HEK293 (cell line): ENCODE data around the gene RND2.

Experiments
- CTCF ChIA-PET: fragments of 350-600 bp; formaldehyde crosslinking; extraction: SDS; loops from one replicate; lab custom pipeline; 2021; ENCODE audit warnings: antibody characterized with exemption; lab: Yijun Ruan, JAX
- POLR2A ChIA-PET: fragments of 300-600 bp; formaldehyde crosslinking; extraction: SDS; loops from one replicate; lab custom pipeline; 2020; ENCODE audit warnings: antibody characterized with exemption, inconsistent platforms; lab: Yijun Ruan, JAX
- H3K27ac ChIP-seq: fragments of 200-500 bp; sonication (Bioruptor generic); 2 replicates; pipeline ENCODE4 v1.5.1; 2014; ENCODE audit warnings: low read depth, low read length, control low read depth, inconsistent platforms; ENCODE audit errors: extremely low read depth
- H3K36me3 ChIP-seq, 2 experiments: fragments of 200-500 bp in 1 of 2; sonication (Bioruptor generic) in 1 of 2; 1 replicate in 1 of 2; 2 replicates in 1 of 2; pipeline ENCODE4 v1.5.1; 2014 to 2017; ENCODE audit warnings: inconsistent platforms in 2 of 2, low read length in 2 of 2; ENCODE audit not compliant: control insufficient read depth in 2 of 2, insufficient read depth in 1 of 2
- H3K4me1 ChIP-seq: fragments of 200-500 bp; sonication (Bioruptor generic); 2 replicates; pipeline ENCODE4 v1.5.1; 2014; ENCODE audit warnings: mild to moderate bottlenecking, low read length, inconsistent platforms; ENCODE audit not compliant: control insufficient read depth, insufficient read depth
- H3K4me3 ChIP-seq: 2 replicates; pipeline ENCODE4 v1.5.1; 2011; ENCODE audit warnings: low read depth, mild to moderate bottlenecking, control low read depth, low read length, moderate library complexity
- H3K9me3 ChIP-seq: fragments of 200-500 bp; sonication (Bioruptor generic); 2 replicates; pipeline ENCODE4 v1.5.1; 2014; ENCODE audit warnings: low read depth, low read length, inconsistent platforms; ENCODE audit not compliant: control insufficient read depth, insufficient read depth
- GLIS1 ChIP-seq: fragments of 450-650 bp; formaldehyde crosslinking; IDR thresholded peaks from 2 replicates; pipeline ENCODE4 v1.5.1; 2016; ENCODE audit warnings: missing biosample characterization, missing genetic modification characterization
- KLF9 ChIP-seq: fragments of 450-650 bp; formaldehyde crosslinking; IDR thresholded peaks from 2 replicates; pipeline ENCODE4 v1.5.1; 2016; ENCODE audit warnings: missing biosample characterization, missing genetic modification characterization, low read depth
- MYNN ChIP-seq: fragments of 450-650 bp; formaldehyde crosslinking; IDR thresholded peaks from 2 replicates; pipeline ENCODE4 v1.5.1; 2016; ENCODE audit warnings: missing biosample characterization, missing genetic modification characterization, borderline replicate concordance
- SCRT1 ChIP-seq: fragments of 450-650 bp; formaldehyde crosslinking; IDR thresholded peaks from 2 replicates; pipeline ENCODE4 v1.5.1; 2016; ENCODE audit warnings: missing biosample characterization, missing genetic modification characterization, borderline replicate concordance
- SP2 ChIP-seq: fragments of 450-650 bp; formaldehyde crosslinking; IDR thresholded peaks from 2 replicates; pipeline ENCODE4 v1.5.1; 2016; ENCODE audit warnings: missing biosample characterization, missing genetic modification characterization
- YY2 ChIP-seq: fragments of 450-650 bp; formaldehyde crosslinking; IDR thresholded peaks from 2 replicates; pipeline ENCODE4 v1.5.1; 2016; ENCODE audit warnings: missing biosample characterization, missing genetic modification characterization
- ZBTB20 ChIP-seq: fragments of 450-650 bp; formaldehyde crosslinking; IDR thresholded peaks from 2 replicates; pipeline ENCODE4 v1.5.1; 2016; ENCODE audit warnings: missing biosample characterization, missing genetic modification characterization
- ZBTB48 ChIP-seq: fragments of 450-650 bp; formaldehyde crosslinking; IDR thresholded peaks from 2 replicates; pipeline ENCODE4 v1.5.1; 2016; ENCODE audit warnings: missing biosample characterization, missing genetic modification characterization
- ZBTB7A ChIP-seq: fragments of 450-650 bp; formaldehyde crosslinking; IDR thresholded peaks from 2 replicates; pipeline ENCODE4 v1.5.1; 2016; ENCODE audit warnings: low read depth, missing biosample characterization, missing genetic modification characterization
- ZEB2 ChIP-seq: fragments of 450-650 bp; formaldehyde crosslinking; IDR thresholded peaks from 2 replicates; pipeline ENCODE4 v1.5.1; 2016; ENCODE audit warnings: missing biosample characterization, missing genetic modification characterization
- ZFP37 ChIP-seq: fragments of 450-650 bp; formaldehyde crosslinking; IDR thresholded peaks from 2 replicates; pipeline ENCODE4 v1.5.1; 2016; ENCODE audit warnings: missing biosample characterization, missing genetic modification characterization
- ZNF157 ChIP-seq: fragments of 450-650 bp; formaldehyde crosslinking; IDR thresholded peaks from 2 replicates; pipeline ENCODE4 v1.5.1; 2016; ENCODE audit warnings: missing biosample characterization, missing genetic modification characterization
- ZNF169 ChIP-seq: fragments of 450-650 bp; formaldehyde crosslinking; IDR thresholded peaks from 2 replicates; pipeline ENCODE4 v1.5.1; 2016; ENCODE audit warnings: missing biosample characterization, missing genetic modification characterization
- ZNF174 ChIP-seq: fragments of 450-650 bp; formaldehyde crosslinking; IDR thresholded peaks from 2 replicates; pipeline ENCODE4 v1.5.0; 2017; ENCODE audit warnings: missing biosample characterization, mild to moderate bottlenecking, missing genetic modification characterization
- ZNF214 ChIP-seq: fragments of 450-650 bp; formaldehyde crosslinking; IDR thresholded peaks from 2 replicates; pipeline ENCODE4 v1.5.1; 2017; ENCODE audit warnings: missing biosample characterization, mild to moderate bottlenecking, missing genetic modification characterization, borderline replicate concordance
- ZNF658 ChIP-seq: fragments of 450-650 bp; formaldehyde crosslinking; IDR thresholded peaks from 2 replicates; pipeline ENCODE4; 2016; ENCODE audit warnings: missing biosample characterization, missing genetic modification characterization
- ZNF701 ChIP-seq: fragments of 450-650 bp; formaldehyde crosslinking; IDR thresholded peaks from 2 replicates; pipeline ENCODE4 v1.5.1; 2016; ENCODE audit warnings: missing biosample characterization, missing genetic modification characterization
- ZNF776 ChIP-seq: fragments of 450-650 bp; formaldehyde crosslinking; IDR thresholded peaks from 2 replicates; pipeline ENCODE4 v1.5.0; 2017; ENCODE audit warnings: missing biosample characterization, missing genetic modification characterization, borderline replicate concordance
- ZSCAN30 ChIP-seq: fragments of 450-650 bp; IDR thresholded peaks from 2 replicates; pipeline ENCODE4 v1.5.1; 2018; ENCODE audit warnings: missing biosample characterization, mild to moderate bottlenecking, missing genetic modification characterization, moderate library complexity
- TF ChIP-seq, protein P1 (sequence below): fragments of 450-650 bp; formaldehyde crosslinking; IDR thresholded peaks from 2 replicates; pipeline ENCODE4 v1.5.1; 2016; ENCODE audit warnings: missing biosample characterization, missing genetic modification characterization, borderline replicate concordance
- TF ChIP-seq, protein P2 (sequence below): fragments of 450-650 bp; formaldehyde crosslinking; conservative IDR thresholded peaks from 2 replicates; pipeline ENCODE4 v1.5.1; 2016; ENCODE audit warnings: low read depth, missing biosample characterization, missing genetic modification characterization
- TF ChIP-seq, protein P3 (sequence below): fragments of 450-650 bp; formaldehyde crosslinking; IDR thresholded peaks from 2 replicates; pipeline ENCODE4 v1.5.0; 2017; ENCODE audit warnings: missing biosample characterization, missing genetic modification characterization, borderline replicate concordance

RND2 gene, protein sequence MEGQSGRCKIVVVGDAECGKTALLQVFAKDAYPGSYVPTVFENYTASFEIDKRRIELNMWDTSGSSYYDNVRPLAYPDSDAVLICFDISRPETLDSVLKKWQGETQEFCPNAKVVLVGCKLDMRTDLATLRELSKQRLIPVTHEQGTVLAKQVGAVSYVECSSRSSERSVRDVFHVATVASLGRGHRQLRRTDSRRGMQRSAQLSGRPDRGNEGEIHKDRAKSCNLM

DNA sequence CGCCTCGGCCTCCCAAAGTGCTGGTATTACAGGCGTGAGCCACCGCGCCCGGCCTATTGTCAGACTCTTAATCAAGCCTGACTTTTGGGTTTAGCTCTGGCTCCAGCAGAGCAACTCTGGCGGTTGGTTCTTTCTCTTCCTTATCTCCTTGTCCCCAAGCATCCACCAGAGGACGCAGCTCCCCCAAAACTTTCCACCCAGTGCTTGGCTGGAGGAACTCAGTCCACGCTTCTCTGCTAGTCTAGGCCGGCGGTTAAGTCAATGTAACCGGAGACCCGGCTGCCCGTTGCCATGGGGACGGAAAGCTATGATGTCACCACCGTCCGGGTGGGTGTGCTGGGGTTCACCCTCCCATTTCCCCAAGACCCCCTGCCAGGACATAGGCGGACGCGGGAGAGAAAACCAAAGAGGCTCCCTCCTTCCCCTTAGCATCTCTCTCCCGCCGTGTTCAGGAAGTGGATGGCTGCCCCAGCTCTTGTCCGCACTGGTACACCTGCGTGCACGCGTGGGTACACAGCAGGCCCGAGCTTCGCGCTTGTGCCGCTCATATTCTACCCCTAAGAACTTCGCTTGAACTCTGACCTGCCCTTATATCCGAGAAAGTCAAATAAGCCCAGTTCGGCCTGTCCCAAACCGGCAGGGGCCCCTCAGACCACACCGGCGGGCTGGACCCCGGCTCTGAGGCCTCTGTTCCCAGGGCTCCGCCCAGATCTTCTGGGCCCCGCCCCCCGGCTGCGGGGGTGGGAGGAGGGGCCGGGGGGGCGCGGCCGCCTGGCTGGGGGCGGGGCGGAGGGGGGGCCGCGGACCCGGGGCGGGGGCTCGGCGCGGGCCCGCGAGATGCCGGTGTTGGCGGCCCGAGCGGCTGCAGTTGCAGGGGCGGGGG lies at the start of gene RND2:
Gene RND2 (plus strand): TSS at position 825 of the 883 bp plus-strand sequence. CDS start 117 bp downstream, outside the sequence.
- ChIA-PET CTCF (interaction anchor here (0.6 to 1.7 kb wide), 17 partner anchors 10 to 459 kb away, joined by 3 to 8 read pairs (median 4); partner anchors contain the start of genes DHX8 and IFI35), POLR2A (interaction anchor here (0.7 to 1.4 kb wide), 14 partner anchors 9 to 374 kb away, joined by 3 to 23 read pairs (median 4); partner anchors contain the start of genes ARL4D, IFI35 and RPL27)
- Histone ChIP-seq H3K9me3 (no peaks in the 10 kb centered on the region), H3K36me3 (peaks cover 0 to 16% of the 10 kb centered on the region in 2 experiments; a peak in 1 of 3 replicates), H3K4me1 (peaks cover 2% of the 10 kb centered on the region), H3K4me3 (peak within 1 kb of the TSS; percentile 52), H3K27ac (peak within 1 kb of the TSS; percentile 62)
- 0 out of 2 replicates have a peak, but pooled peaks have one; percentile 38 for TF ChIP-seq ZBTB7A
- TF ChIP-seq, protein P1, sequence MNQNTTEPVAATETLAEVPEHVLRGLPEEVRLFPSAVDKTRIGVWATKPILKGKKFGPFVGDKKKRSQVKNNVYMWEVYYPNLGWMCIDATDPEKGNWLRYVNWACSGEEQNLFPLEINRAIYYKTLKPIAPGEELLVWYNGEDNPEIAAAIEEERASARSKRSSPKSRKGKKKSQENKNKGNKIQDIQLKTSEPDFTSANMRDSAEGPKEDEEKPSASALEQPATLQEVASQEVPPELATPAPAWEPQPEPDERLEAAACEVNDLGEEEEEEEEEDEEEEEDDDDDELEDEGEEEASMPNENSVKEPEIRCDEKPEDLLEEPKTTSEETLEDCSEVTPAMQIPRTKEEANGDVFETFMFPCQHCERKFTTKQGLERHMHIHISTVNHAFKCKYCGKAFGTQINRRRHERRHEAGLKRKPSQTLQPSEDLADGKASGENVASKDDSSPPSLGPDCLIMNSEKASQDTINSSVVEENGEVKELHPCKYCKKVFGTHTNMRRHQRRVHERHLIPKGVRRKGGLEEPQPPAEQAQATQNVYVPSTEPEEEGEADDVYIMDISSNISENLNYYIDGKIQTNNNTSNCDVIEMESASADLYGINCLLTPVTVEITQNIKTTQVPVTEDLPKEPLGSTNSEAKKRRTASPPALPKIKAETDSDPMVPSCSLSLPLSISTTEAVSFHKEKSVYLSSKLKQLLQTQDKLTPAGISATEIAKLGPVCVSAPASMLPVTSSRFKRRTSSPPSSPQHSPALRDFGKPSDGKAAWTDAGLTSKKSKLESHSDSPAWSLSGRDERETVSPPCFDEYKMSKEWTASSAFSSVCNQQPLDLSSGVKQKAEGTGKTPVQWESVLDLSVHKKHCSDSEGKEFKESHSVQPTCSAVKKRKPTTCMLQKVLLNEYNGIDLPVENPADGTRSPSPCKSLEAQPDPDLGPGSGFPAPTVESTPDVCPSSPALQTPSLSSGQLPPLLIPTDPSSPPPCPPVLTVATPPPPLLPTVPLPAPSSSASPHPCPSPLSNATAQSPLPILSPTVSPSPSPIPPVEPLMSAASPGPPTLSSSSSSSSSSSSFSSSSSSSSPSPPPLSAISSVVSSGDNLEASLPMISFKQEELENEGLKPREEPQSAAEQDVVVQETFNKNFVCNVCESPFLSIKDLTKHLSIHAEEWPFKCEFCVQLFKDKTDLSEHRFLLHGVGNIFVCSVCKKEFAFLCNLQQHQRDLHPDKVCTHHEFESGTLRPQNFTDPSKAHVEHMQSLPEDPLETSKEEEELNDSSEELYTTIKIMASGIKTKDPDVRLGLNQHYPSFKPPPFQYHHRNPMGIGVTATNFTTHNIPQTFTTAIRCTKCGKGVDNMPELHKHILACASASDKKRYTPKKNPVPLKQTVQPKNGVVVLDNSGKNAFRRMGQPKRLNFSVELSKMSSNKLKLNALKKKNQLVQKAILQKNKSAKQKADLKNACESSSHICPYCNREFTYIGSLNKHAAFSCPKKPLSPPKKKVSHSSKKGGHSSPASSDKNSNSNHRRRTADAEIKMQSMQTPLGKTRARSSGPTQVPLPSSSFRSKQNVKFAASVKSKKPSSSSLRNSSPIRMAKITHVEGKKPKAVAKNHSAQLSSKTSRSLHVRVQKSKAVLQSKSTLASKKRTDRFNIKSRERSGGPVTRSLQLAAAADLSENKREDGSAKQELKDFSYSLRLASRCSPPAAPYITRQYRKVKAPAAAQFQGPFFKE (tag by site-specific recombination): no peak
- TF ChIP-seq GLIS1 (tag by site-specific recombination): peak; percentile 99
- TF ChIP-seq MYNN: no peak
- no peak for TF ChIP-seq ZNF169
- TF ChIP-seq ZSCAN30 (tag by site-specific recombination): peak; percentile 76; the same call in 1 of the 2 replicates
- TF ChIP-seq, protein P2, sequence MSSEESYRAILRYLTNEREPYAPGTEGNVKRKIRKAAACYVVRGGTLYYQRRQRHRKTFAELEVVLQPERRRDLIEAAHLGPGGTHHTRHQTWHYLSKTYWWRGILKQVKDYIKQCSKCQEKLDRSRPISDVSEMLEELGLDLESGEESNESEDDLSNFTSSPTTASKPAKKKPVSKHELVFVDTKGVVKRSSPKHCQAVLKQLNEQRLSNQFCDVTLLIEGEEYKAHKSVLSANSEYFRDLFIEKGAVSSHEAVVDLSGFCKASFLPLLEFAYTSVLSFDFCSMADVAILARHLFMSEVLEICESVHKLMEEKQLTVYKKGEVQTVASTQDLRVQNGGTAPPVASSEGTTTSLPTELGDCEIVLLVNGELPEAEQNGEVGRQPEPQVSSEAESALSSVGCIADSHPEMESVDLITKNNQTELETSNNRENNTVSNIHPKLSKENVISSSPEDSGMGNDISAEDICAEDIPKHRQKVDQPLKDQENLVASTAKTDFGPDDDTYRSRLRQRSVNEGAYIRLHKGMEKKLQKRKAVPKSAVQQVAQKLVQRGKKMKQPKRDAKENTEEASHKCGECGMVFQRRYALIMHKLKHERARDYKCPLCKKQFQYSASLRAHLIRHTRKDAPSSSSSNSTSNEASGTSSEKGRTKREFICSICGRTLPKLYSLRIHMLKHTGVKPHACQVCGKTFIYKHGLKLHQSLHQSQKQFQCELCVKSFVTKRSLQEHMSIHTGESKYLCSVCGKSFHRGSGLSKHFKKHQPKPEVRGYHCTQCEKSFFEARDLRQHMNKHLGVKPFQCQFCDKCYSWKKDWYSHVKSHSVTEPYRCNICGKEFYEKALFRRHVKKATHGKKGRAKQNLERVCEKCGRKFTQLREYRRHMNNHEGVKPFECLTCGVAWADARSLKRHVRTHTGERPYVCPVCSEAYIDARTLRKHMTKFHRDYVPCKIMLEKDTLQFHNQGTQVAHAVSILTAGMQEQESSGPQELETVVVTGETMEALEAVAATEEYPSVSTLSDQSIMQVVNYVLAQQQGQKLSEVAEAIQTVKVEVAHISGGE (tag by site-specific recombination): no peak; the same call in none of the 2 replicates
- no peak for TF ChIP-seq ZNF174 (tag by site-specific recombination)
- no peak for TF ChIP-seq SCRT1
- TF ChIP-seq ZFP37 (tag by site-specific recombination): peak; percentile 67; the same call in 1 of the 2 replicates
- TF ChIP-seq SP2 (tag by site-specific recombination): peak; percentile 51
- TF ChIP-seq YY2 (tag by site-specific recombination): no peak
- TF ChIP-seq ZBTB48 (tag by site-specific recombination): peak; percentile 14; the same call in 1 of the 2 replicates
- TF ChIP-seq ZNF701 (tag by site-specific recombination): no peak
- no peak for TF ChIP-seq ZNF658 (tag by site-specific recombination)
- TF ChIP-seq KLF9 (tag by site-specific recombination): peak; percentile 91
- TF ChIP-seq ZNF214 (tag by site-specific recombination): no peak
- no peak for TF ChIP-seq ZNF157 (tag by site-specific recombination)
- TF ChIP-seq ZNF776 (tag by site-specific recombination): no peak
- peak; percentile 94 for TF ChIP-seq ZEB2 (tag by site-specific recombination)
- TF ChIP-seq, protein P3, sequence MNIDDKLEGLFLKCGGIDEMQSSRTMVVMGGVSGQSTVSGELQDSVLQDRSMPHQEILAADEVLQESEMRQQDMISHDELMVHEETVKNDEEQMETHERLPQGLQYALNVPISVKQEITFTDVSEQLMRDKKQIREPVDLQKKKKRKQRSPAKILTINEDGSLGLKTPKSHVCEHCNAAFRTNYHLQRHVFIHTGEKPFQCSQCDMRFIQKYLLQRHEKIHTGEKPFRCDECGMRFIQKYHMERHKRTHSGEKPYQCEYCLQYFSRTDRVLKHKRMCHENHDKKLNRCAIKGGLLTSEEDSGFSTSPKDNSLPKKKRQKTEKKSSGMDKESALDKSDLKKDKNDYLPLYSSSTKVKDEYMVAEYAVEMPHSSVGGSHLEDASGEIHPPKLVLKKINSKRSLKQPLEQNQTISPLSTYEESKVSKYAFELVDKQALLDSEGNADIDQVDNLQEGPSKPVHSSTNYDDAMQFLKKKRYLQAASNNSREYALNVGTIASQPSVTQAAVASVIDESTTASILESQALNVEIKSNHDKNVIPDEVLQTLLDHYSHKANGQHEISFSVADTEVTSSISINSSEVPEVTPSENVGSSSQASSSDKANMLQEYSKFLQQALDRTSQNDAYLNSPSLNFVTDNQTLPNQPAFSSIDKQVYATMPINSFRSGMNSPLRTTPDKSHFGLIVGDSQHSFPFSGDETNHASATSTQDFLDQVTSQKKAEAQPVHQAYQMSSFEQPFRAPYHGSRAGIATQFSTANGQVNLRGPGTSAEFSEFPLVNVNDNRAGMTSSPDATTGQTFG (tag by site-specific recombination): no peak
- no peak for TF ChIP-seq ZBTB20
